Dermis blood vessel endothelial cell (primary cell): ENCODE results near the gene NRBF2. TPM values are rescaled to one million over a fixed set of nuclear protein-coding genes. Genes with fewer than 3 reads are reported as not detected.
"Not testable (repeated sequence)": the region's sequence is repeated elsewhere in the genome, so short reads cannot be mapped to it uniquely, and the experiment has no call there.

Source experiments
- DNase-seq: peaks from one replicate; pipeline ENCODE4 v3.0.0; 2010
- total RNA-seq: library from RNA; depleted of rRNA; stranded (reverse); fragments of >200 nt; gene quantifications from 2 replicates; pipeline ENCODE4 v1.2.3, GENCODE V29; 2014

NRBF2 gene
- total RNA-seq = 22.1 and 23.7 TPM in 2 replicates

DNA sequence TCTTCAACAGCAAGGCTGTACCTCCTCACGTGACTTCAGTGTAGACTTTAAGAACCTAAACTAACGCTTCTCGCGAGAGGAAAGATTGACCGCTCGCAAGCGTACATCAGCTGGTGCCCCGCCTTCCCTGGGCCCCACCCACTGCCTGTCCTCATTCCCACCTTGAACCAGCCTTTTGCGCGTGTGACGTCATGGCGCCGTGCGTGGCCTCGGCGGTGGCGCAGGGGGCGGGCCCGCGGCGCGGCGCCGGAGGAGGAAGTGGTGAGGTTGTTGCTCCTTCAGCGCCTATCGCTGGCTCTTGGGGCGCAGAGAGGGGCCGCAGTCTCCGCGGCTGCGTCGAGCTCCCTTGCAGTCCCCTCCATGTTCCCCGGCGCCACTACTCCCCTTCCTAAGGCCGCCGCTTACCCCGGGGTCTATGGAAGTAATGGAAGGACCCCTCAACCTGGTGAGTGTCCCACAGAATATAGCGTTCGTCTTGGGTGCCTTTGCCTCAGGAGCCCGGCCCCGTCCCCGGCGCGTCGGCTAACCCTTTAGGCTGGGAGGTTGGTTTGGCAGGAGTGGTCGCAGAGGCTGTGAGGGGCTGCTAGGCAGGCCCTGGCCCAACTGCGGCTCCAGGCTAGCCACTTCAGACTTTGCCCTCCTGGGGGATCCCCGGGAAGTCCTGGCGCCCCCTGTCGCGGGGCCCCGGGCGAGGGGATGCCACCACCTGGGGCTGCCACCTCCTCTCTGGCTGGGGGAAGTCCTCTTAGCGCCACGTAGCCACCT lies at the start of gene NRBF2:
TSS of gene NRBF2 (plus strand) at position 273 of the 765 bp plus-strand sequence. CDS start at position 416, 143 bp downstream.
- peak; percentile 99 for DNase-seq

DNA sequence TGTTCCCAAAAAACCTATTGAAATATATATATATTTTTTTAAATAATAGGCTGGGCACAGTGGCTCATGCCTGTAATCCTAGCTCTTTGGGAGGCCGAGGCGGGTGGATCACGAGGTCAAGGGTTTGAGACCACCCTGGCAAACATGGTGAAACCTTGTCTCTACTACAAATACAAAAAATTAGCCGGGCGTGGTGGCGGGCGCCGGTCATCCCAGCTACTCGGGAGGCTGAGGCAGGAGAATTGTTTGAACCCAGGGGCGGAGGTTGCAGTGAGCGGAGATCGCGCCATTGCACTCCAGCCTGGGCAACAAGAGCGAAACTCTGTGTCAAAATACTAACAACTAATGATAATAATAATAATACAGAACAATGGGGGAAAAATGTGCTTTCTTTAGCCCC lies 49.7 kb upstream of the NRBF2 start:
- DNase-seq = not testable (repeated sequence)

DNA sequence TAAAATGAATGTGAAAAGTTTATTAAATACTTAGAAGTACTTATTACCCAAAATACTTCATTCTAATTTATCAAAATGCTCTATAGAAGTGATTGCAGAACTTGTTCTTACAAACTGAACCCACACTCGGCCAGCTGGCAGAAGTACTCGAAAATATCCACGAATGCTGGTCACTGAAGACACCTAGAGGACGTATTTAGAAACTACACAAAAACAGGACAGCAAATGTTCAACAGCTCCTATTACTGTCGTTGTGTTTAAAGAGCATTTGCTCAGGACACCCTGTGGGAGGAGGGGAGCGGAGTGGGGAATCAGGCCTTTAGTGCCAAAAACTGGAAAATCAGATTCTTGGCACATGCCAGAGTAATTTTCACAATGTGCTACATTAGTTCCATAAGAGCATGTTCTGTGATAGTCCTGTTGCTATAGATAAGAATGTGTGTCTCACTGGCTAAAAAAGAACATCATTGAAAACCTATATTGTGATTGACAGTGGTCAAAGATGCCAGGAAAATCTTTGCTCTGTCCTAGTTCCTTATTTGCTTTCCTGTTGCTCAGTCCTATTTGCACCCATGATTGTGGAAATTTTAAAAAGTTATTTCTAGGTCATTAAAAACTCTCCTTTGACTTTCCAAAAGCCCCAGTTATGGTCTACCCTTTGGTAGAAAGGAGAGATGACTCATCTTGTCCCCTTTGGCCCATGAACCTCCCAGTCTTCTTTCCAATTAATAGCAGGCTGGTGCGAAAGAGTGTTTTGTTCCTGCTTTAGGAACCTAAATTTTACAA lies 49.0 kb upstream of the NRBF2 start:
- DNase-seq = peak; percentile 79

DNA sequence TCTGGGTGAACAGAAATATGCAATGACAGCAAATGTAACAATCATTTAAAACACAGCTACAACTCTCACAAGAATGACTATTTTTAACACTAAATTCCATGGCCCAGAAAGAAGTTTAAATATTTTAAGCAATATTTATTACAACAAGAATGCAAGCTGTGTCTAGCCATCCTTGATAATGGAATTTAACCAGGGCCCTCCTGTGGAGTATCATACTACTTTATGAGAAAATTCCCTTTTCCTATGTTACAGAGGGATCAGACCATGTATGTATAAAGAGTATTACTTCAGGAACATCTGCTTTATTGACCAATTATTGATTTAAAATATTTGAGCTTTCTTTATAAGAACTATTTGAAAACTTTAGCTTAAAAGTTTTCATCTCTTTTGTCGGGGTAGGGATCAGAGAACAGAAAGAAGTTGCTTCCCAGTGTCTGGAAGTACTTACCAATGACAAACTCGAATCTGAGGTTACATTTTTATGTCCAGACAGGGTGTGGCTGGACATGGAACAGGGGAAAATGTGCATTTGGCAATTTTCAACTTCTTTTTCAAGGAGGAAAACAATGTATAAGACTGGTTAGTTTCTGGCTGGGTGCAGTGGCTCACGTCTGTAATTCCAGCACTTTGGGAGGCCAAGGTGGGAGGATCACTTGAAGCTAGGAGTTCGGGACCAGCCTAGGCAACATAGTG lies 48.3 kb upstream of the NRBF2 start:
- DNase-seq = no peak

DNA sequence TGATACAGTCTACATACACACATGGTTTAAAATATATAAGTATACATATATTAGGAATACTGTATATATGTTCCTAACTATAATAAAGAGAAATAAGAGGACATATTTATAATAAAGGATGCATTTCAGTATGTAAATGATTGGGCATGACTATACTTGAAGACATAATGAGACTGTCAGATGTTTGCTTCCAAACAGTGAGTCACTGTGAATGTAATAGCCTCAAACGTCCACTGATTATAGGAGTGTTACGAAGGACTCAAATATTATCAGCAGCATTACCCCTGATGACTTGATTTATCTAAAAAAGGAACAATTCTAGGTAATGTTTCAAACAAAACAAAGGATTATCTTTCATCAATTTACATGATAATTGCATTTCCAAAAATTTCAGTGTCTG lies 39.9 kb upstream of the NRBF2 start:
- DNase-seq = no peak

DNA sequence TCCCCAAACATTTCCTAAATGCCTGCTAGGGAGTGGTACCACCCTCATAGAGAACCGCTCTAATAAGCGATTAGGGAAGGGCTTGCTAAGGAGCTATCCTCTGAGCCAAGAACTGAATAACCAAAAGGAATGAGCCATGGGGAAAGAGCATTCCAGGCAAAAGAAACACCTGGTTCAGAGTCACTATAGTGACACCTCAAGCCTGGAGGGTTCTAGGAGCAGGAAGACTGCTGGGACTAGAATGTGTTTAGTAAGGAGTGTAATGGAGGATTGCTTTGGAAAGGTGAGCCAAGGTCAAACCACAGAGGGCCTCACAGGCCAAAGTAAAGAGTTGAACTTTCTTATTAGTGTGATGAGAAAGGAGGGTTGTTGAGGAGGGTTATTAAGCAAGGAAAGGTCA lies 38.7 kb upstream of the NRBF2 start:
- DNase-seq = no peak

DNA sequence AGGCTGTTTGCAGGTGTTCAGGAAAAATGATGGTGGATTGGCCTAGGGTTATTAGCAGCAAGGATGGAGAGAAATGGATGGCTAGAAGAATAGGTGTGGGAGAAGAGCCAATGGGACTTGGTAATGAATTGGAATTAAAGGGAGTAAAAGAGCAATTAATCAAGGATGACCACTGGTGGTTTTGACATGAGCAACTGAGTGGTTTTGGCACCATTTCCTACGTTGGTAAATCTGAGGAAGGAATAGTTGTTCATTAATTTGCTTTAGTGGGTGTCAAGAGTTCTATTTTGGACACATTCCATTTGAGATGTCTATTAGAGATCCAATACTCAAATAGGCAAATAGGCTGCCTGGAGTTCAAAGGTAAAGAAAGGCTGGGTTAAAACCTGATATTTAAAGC lies 38.2 kb upstream of the NRBF2 start:
- no peak for DNase-seq

DNA sequence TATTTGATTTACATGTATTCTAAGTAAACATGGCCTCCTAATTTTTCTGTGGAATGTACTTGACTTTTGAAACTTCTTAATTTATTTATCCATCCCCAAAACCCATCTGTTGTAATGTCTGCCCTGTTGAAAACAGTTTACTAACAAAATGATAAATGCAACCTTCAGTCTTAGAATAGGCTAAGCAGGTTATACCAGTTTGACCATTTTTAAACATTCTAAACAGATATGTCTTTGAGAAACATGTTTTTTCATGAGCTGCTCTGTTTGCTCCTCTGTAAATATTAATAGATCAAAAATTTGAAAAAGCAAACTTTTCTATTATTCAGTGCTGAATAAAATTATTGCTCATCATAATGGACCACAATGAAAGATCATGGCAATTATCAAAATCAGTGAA lies 33.4 kb upstream of the NRBF2 start:
- no peak for DNase-seq

DNA sequence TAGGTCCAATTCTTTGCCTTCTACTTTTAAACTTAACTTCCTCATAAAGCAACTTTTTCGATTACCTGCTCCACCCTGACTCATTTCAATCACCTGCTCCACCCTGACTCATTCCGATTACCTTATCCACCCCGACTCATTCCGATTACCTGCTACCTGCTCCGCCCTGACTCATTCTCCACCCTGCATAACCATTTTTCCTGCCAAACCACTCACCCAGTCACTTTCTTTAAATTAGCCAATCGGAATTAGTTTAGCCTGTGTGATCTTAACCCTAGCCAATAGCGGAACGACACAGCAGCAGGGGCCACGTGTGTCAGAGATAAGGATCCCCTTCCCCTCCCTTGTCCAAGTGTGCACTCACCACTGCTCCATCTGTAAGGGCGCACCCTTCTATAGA lies 32.0 kb upstream of the NRBF2 start:
- DNase-seq = not testable (repeated sequence)

DNA sequence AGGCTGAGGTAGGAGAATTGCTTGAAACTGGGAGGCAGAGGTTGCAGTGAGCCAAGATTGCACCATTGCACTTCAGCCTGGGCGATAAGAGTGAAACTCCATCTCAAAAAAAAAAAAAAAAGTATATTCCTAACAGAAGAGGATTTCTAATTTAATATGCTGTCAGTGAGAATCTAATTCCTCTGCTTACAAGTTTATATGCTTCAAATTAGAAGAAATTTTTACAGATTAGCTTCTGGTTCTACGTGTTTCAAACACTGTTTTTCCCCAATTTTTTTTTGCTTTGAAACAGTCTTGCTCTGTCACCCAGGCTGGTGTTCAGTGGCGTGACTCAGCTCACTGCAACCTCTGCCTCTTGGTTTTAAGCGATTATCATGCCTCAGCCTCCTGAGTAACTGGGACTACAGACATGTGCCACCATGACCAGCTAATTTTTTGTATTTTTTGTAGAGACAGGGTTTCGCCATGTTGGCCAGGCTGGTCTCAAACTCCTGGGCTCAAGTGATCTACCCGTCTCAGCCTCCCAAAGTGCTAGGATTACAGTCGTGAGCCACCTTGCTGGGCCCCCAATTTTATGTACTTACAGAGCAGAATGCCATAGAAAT lies 30.7 kb upstream of the NRBF2 start:
- DNase-seq = not testable (repeated sequence)

DNA sequence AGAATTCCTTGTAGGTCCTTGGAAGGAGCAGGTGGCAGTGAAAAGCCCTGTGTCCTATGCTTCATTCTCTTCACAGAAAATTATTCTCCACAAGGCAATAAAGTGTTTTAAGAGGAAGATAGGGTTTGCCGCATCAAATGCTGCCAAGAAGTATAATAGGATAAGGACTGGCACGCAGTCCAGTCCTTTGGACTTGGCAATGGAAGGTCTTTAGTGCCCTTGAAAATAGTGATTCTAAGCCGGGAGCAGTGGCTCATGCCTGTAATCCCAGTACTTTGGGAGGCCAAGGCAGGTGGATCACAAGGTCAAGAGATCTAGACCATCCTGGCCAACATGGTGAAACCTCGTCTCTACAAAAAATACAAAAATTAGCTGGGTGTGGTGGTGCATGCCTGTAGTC lies 29.9 kb upstream of the NRBF2 start:
- not testable (repeated sequence) for DNase-seq

DNA sequence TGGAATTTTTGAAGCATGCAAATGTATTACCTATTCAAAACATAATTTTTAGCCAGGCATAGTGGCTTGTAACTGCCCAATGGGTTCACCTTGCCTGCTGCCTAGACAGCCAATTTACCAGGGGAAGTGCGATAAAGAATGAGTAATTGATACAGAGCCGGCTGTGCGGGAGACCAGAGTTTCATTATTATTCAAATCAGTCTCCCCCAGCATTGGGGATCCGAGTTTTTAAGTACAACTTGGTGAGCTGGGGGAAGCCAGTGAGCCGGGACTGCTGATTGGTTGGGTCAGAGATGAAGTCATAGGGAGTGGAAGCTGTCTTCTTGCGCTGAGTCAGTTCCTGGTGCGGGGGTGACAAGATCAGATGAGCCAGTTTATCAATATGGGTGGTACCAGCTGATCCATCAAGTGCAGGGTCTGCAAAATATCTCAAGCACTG lies 29.1 kb upstream of the NRBF2 start:
- no peak for DNase-seq

DNA sequence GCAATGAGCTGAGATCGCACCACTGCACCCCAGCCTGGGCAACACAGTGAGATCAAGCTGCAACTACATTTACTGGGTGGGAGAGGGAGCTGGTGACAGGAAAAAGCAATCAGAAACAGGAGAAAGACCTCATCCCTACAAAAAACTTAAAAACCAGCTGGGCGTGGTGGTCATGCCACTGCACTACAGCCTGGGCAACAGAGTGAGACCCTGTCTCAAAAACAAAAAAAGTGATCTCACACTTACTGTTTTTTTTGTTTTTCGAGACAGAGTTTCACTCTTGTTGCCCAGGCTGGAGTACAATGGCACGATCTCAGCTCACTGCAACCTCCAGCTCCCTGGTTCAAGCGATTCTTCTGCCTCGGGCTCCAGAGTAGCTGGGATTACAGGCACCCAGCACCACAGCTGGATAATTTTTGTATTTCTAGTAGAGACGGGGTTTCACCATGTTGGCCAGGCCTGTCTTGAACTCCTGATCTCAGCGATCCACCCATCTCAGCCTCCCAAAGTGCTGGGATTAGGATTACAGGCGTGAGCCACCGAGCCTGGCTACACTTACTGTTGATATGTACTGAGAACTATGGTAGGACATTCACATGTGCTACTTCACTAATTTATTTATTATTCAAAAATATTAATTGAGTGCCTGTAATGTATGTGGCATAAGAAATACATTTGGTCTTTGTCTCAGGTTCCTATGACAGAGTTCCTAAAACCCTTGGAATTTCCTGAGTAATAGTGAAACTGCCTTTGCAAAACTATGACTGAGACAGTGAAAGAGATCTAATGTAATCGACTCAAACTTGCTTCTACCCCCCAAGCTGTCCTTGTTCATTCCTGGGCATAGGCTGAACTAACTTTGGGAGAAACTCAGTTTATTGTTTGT lies 27.7 kb upstream of the NRBF2 start:
- no peak for DNase-seq

DNA sequence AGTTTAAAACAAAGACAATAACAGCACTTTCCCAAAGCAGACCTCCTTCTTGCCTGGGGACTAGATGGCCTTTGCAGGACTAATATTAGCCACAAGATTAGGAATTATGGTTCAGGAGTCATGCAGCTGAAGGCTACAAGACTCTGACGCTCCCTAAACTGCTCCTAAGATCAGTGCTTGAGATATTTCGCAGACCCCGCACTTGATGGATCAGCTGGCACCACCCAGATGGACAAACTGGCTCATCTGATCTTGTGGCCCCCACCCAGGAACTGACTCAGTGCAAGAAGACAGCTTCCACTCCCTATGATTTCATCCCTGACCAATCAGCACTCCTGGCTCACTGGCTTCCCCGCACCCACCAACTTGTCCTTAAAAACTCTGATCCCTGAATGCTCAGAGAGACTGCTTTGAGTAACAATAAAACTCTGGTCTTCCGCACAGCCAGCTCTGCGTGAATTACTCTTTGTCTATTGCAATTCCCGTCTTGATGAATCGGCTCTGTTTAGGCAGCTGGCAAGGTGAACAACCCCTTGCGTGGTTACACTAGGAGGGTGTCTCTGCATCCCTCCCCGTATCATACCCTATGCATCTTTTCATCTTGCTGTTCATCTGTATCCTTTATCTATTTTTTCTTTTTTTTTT lies 26.9 kb upstream of the NRBF2 start:
- no peak for DNase-seq

DNA sequence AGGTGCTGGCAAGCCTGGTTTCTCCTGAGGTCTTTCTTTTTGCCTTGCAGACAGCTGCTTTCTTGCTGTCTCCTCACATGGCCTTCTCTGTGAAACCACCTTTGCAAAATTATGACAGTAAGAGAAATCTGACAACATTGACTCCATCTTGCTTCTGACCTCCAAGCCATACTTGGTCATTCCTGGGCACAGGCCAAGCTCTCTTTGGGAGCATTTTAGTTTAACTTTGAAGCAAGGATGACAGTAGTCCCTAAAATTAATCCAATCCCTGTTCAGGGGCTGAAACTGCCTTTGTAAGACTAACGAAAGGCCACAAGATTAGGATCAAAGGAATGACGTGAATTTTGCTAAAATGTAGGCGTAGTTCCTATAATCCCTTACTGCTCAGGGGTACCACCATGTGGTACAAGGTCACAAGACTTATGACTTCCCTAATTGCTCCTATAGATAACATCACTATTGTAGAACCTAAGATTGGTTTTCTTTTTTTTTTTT lies 25.1 kb upstream of the NRBF2 start:
- DNase-seq = no peak

DNA sequence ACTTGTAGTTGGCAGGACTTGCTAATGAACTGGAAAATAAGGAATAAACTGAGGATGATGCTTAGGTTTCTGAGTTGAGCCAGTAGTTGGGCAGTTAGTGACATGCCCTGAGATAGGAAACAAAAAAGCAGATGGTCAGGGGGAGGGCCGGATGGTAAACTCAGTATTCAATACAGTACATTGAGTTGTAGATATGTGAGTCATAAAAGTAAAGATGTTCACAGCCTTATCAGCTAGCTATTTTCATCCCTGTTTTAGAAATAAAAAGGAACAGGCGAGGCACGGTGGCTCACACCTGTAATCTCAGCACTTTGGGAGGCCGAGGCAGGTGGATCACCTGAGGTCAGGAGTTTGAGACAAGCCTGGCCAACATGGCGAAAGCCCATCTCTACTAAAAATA lies 22.2 kb upstream of the NRBF2 start:
- DNase-seq = no peak

DNA sequence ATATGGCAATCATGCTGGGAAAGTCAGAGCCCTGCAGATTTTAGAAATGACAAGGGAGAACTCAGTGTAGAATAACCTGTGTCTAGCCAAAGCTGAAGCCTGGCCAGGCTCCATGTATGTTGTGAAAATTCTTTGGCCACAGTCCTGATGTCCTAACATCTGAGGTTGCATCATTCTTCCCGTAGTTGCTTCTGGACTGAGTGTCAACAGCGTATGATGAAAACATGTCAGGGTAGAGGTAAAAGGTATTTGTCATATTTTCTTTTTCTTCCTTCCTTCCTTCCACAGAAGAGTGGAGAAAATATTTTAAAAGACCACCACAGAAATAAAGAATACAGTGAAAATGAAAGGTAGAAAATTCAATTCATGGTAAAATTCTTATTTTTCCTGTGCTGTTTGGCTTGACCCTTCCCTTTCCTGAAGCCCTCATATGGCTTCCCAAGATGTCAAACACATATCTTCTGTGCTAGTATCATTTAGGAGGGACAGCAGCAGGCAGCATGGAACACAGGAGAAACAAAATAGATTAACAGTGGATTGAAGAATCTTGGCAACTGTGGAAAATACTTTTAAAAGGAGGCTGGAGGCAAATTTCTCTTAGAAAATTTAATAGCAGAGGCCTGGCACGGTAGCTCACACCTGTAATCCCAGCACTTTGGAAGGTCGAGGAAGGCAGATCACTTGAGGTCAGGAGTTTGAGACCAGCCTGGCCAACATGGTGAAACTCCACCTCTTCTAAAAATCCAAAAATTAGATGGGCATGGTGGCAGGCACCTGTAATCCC lies 18.9 kb upstream of the NRBF2 start:
- DNase-seq = no peak

DNA sequence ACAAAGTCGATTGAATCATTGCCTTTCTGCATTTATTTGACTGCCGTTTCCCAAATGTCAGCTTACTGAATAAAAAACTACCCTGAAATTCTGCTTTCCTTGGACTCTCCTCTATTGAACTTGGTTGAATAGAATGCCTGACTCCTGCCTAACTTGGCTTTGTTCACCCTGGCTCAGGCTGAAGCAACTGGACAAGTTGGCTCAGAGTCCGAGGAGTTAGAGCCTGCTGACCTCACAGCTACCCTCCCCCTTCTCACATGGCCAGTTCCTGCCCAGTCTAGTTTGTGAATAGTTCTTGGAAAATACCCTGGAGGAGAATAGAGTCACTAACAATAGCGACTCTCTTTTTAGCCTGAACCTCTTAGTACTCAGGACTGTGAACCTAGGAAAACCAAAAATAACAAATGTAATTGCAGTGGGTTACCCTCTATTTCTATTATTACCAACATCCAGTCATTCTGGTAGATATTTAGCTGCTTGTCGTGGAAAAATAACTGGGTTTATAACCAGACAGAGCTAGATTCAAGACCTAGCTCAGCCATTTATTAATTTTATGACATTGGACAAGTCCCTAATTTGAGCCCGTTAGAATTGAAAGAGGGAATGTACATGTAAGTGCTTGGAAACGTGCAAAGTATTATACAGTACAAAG lies 17.3 kb upstream of the NRBF2 start:
- DNase-seq = peak; percentile 51

DNA sequence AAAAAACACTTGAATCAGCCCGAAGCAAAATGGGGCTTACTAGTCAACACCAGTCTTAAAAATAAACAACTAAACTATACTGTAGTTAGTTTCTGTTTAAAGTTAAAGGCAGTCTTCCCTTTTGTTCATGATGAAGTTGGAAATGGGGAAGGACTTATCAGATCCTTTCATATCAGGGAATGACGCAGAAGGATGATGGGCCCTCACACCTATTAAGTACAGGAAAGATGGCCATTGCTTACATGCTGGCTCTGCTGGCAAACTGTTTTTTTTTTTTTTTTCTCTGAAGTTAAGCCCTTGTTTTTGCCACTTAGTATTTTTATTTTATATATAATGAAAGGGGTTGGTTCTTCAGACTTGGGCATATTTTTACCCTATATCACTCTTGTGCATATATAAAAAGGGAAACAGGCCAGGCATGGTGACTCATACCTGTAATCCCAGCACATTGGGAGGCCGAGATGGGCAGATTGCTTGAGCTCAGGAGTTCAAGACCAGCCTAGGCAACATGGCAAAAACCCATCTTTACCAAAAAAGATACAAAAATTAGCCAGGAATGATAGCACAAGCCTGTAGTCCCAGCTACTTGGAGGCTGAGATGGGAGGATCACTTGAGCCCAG lies 16.6 kb upstream of the NRBF2 start:
- DNase-seq = no peak
